Stimulated activated CD8-positive, alpha-beta memory T cell treated with anti-CD3 and anti-CD28 coated beads, Interleukin-2, amount 100 ng/mL, for 48 hours (primary cell): ENCODE results near the gene BAK1.

Experiments used
- DNase-seq, 2 donors: peaks; one replicate each; pipeline ENCODE4 v3.0.0-alpha.2; 2020; ENCODE audit warnings: low read depth in 2 of 2

Gene BAK1

GRCh38 chr6:33579828-33580714, at the start of gene BAK1:
BAK1 (minus strand) TSS chr6:33580276; CDS start chr6:33577604, 2,672 bp downstream.
- DNase-seq = peak; percentile 79 to 80

GRCh38 chr6:33628401-33628964, 48.4 kb upstream of the BAK1 start:
- no peak for DNase-seq

GRCh38 chr6:33627876-33628275, 47.8 kb upstream of the BAK1 start:
- DNase-seq = no peak

- no peak for DNase-seq
These were observed 44.8 kb upstream of the BAK1 start for GRCh38 chr6:33624856-33625255.

- DNase-seq = no peak
These were observed 43.9 kb upstream of the BAK1 start for GRCh38 chr6:33623895-33624381.

- DNase-seq = no peak
These were observed 42.7 kb upstream of the BAK1 start for GRCh38 chr6:33622456-33623431.

- peak in 1 of 2 donors; percentile 32 for DNase-seq
These were observed 41.8 kb upstream of the BAK1 start for GRCh38 chr6:33621711-33622388.

- DNase-seq = peak; percentile 54 to 60
These were observed 41.0 kb upstream of the BAK1 start, which contains the start of gene ITPR3 for GRCh38 chr6:33620856-33621710. ITPR3 (plus strand) TSS chr6:33621322; CDS start chr6:33621603, 281 bp downstream.

GRCh38 chr6:33620158-33620855, 40.2 kb upstream of the BAK1 start:
- DNase-seq = no peak

GRCh38 chr6:33619166-33619840, 39.2 kb upstream of the BAK1 start:
- no peak for DNase-seq

- DNase-seq = no peak
These were observed 36.8 kb upstream of the BAK1 start for GRCh38 chr6:33616913-33617312.

- no peak for DNase-seq
These were observed 36.0 kb upstream of the BAK1 start for GRCh38 chr6:33616113-33616512.

GRCh38 chr6:33613795-33614168, 33.7 kb upstream of the BAK1 start:
- no peak for DNase-seq

GRCh38 chr6:33613146-33613794, 33.2 kb upstream of the BAK1 start:
- no peak for DNase-seq

GRCh38 chr6:33610779-33611732, 31.0 kb upstream of the BAK1 start:
- DNase-seq = no peak

GRCh38 chr6:33610067-33610466, 30.0 kb upstream of the BAK1 start:
- no peak for DNase-seq

GRCh38 chr6:33609528-33609927, 29.5 kb upstream of the BAK1 start:
- no peak for DNase-seq
